Caki2 (cell line): ENCODE results near the gene GAB1. TPM values are rescaled to one million over a fixed set of nuclear protein-coding genes. Genes with fewer than 3 reads are reported as not detected.
A peak's percentile ranks its signal among the peaks of the same experiment; 100 is the strongest.

ENCODE experiments used
- DNase-seq: peaks from one replicate; pipeline ENCODE4 v3.0.0-alpha.2; 2015; ENCODE audit warnings: low read depth
- in situ Hi-C: cut with HindIII; loops from 2 replicates; pipeline ENCODE4 v1.10.0; 2016; ENCODE audit warnings: low sequenced_read_pairs, low pct_unique_long_range_greater_than_20kb, mixed read lengths
- total RNA-seq: library from RNA; depleted of rRNA; stranded (reverse); fragments of >200 nt; shearing (Covaris generic); gene quantifications from 2 replicates; pipeline ENCODE4 v1.2.3, GENCODE V29; 2014; ENCODE audit warnings: low replicate concordance

Gene GAB1
- total RNA-seq, 1 experiment from 2014 or later, result 17.5 TPM

DNA sequence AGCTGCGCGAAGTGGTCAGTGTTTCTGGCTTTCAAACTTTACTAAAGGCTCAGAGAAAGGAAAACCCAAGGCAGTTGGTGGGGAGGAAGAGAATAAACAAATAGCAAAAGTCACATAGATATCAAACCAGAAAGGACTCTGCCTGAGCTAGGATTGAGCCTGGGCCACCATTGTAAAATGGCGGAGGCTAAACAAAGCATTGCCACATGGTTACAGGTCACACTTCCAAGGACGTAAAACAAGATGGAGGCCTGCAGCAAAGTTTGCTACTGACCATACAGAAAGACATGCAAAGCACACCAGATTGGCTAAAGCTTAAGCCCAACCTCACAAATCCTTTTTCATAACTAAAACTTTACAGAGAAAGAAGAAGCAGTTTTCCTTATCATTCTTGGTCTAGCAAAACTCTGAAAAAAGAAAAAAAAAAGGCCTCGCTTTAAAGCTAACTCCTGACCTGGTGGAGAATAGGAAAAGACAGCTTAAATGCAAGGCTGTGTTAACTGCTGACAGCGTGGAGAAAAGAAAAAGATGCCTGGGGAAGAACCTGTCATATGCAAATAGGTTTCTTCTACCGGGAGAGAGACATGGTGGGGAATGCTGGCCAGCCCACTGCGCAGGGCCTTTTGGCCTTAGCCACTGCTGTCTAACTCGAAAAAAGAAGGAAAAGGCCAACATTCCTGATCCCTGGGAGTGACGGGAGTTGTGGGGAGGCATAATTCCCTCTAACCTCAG, 95.0 kb downstream of the GAB1 start:
- in situ Hi-C loops, result no loop called here
- no peak for DNase-seq

DNA sequence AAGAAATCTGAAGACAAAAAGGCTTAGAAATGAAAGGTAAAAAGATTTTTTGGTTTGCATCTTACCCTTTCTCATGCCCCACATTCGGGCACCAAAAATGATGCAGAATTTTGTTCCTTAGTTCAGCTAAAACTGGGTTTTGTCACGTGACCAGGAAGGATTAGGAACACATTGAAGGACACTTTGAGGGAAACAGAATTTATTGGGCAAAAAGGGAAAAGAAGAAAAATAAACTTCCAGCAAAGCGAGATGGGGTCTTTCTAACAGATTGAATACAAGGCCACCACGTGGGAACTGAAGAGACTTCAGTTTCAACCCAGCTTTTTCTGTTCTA, 95.5 kb downstream of the GAB1 start:
- DNase-seq, result no peak
- in situ Hi-C loops, result no loop called here

DNA sequence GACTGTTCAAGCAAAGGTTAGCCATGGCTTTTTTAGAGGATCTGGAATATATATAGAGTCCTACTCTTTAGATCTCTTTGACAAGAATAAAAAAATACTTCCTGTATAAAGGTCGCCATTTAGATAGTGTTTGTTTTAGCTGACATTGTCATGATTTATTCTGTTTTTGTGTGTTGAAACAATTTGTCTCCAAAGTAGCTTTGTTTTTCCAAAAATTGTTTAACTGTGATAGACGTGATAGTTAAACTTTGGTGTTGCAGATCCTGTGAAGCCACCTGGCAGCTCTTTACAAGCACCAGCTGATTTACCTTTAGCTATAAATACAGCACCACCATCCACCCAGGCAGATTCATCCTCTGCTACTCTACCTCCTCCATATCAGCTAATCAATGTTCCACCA, 96.6 kb downstream of the GAB1 start:
- no peak for DNase-seq
- in situ Hi-C loops, result no loop called here

GRCh38 chr4:143435955-143436354, 99.3 kb downstream of the GAB1 start:
- in situ Hi-C loops, result no loop called here
- DNase-seq, result no peak

GRCh38 chr4:143437476-143437875, 100.8 kb downstream of the GAB1 start:
- in situ Hi-C loops, result no loop called here
- no peak for DNase-seq

DNA sequence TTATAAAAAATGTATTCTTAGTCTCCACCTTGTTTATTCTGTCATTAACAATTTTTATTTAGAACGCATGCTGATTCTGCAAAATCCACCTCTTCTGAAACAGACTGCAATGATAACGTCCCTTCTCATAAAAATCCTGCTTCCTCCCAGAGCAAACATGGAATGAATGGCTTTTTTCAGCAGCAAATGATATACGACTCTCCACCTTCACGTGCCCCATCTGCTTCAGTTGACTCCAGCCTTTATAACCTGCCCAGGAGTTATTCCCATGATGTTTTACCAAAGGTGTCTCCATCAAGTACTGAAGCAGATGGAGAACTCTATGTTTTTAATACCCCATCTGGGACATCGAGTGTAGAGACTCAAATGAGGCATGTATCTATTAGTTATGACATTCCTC, 101.3 kb downstream of the GAB1 start:
- no peak for DNase-seq
- in situ Hi-C loops, result no loop called here

DNA sequence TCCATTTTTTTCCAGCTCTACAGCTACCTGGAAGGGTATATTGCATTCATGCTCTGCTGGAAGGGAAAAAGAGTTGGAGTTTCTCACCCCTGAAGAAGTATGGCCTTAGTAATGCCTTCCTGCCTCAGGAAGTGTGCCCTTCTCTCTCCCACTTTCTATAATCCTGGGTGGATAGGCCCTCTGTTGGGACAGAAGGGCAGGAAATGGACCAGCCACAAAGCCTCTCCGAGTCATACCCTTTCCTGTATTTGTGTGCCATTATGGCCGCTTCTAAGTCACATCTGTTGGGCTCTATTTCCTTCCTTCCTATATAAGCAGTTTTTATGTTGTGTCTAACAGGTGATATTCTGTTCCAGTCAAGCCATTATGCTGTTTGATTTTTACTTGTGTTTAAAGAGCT, 102.0 kb downstream of the GAB1 start:
- DNase-seq, result no peak
- in situ Hi-C loops, result no loop called here

DNA sequence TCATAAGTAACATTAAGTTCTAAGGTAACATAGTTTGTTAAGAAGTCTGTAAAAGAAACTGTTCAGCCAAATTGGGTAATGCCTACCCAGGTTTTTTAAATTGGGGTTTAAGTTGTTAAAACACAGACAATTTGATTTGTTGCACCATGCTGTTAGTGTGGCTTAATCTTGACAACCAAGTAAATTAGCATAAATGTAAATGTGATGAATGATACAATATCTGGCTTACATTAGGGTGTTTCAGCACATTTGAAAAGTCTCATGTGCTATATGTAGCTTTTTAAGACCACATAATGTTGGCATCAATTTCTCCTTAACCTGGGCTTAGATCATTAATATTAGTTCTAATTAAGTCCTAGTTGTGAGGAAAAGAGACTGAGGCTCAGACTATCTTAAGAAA, 104.4 kb downstream of the GAB1 start:
- no peak for DNase-seq
- in situ Hi-C loops, result no loop called here

DNA sequence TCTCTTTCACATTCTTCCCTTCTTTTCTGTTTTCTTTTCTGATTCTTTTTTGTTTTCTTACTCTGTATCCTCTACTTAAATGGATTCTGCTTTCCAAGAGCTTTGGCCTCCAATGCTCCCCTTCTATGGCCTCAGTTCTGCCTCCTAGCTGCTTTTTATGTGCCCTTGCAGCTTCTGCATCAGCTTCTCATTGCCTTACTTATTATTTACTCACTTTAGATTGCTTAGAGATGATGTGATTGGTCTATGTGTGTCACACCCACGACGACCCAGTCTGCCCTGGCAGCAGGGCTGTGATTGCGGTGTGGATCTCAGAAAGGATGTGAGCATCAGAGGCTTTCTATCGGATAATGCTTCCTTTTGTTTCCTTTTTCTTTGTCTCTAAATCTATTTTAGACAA, 105.0 kb downstream of the GAB1 start:
- in situ Hi-C loops, result no loop called here
- DNase-seq, result no peak

DNA sequence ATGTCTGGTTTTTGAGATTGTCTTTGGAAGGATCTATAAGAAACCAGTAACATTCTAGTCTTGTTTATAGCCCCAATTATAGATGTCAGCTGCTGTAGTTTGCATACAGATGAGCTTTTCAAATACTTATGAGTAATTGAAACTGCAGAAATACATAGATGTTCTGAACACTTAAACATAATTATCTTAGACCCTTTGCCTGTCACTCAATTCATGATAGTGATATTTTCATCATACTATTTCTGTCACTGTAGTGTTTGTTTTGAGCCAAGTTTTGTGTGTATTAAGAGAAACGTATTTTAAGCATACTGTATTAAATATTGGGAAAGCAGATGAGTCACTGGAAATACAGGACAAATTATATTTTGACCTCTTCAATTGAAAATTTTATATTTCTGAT, 107.1 kb downstream of the GAB1 start:
- no peak for DNase-seq
- in situ Hi-C loops, result no loop called here

- in situ Hi-C loops, result no loop called here
- no peak for DNase-seq
Observed at GRCh38 chr4:143451186-143451585, 114.5 kb downstream of the GAB1 start.

GRCh38 chr4:143455211-143455610, 118.5 kb downstream of the GAB1 start:
- no peak for DNase-seq
- in situ Hi-C loops, result no loop called here

GRCh38 chr4:143458966-143459365, 122.3 kb downstream of the GAB1 start:
- in situ Hi-C loops, result no loop called here
- no peak for DNase-seq

GRCh38 chr4:143473334-143474126, 136.9 kb downstream of the GAB1 start:
- no peak for DNase-seq
- in situ Hi-C loops, result no loop called here

DNA sequence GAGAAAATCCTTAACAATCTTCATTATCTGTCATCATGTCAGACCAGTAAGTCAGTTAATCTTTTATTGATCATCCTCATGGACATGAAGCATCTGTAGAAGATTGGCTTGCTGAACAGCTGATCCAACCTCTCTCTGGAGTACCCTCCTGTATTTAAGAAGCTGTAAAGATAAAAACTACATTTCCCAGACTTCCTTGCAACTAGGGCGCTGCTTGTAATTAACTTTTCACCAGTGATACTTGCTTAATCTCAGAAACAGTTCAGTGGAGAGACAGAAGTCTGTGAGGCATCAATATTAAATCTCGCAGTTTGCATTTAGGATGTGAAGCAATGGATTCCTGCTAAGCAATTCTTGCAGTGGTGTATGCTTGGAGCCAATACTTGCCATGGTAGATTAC, 140.8 kb downstream of the GAB1 start:
- no peak for DNase-seq
- in situ Hi-C loops, result no loop called here

DNA sequence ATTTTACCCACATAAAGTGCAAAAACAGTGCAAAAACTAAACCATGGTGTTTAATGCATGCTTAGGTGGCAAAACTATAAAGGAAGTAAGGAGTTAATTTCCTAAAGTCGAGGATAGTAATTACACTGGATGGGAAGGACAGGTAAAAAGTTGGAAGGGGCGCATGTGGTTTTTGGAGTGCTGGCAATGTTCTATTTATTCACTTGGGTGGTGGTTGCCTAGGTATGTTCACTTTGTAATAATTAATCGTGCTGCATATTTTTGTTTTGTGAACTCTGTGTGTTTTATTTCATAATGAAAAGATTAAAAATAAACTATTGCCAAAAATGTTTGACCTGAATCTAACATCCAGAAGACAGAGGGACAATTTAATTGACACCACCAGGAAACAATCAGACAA, 144.7 kb downstream of the GAB1 start:
- in situ Hi-C loops, result no loop called here
- no peak for DNase-seq

DNA sequence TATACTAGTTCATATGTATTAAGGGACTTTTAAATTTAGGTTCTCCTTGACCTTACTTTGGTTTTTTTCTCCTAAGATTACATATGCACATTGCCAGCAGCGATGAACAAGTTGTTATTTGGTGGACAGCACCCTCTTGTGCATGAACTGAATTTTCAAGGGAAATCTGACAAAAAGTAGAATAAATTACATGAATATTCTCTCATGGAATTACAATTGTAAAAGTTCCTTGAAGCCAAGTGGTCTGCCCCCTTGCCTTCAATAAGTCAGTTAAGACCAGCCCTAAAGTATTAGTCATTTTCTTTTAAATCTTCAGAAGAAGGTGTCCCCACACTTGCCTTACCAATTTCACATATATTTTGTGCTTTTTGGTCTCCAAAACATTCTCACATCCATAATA, 146.2 kb downstream of the GAB1 start:
- DNase-seq, result peak; percentile 26
- in situ Hi-C loops, result no loop called here

GRCh38 chr4:143486314-143486713, 149.6 kb downstream of the GAB1 start:
- in situ Hi-C loops, result no loop called here
- DNase-seq, result no peak

GRCh38 chr4:143488687-143489086, 152.0 kb downstream of the GAB1 start:
- in situ Hi-C loops, result no loop called here
- no peak for DNase-seq

DNA sequence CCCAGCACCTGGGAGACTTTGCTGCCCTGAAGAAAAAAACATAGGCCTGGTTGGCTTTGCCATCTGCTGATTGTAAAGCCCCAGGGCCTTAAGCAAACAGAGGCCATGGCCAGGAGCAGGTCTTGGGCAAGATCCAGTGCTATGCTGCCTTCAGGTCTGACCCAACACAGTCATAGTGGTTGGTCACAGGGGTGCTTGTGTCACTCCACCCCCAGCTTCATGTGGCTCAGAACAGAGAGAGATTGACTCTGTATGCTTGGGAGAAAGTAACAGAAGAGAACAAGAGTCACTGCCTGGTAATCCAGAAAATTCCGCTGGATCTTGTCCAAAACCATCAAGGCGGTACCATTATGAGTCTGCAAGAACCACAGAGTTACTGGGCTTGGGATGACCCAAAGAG, 152.4 kb downstream of the GAB1 start:
- DNase-seq, result no peak
- in situ Hi-C loops, result no loop called here
